ENCODE measurements around the gene NSG1. TPM values are rescaled to one million over a fixed set of nuclear protein-coding genes. Genes with fewer than 3 reads are reported as not detected.

Gene NSG1, protein sequence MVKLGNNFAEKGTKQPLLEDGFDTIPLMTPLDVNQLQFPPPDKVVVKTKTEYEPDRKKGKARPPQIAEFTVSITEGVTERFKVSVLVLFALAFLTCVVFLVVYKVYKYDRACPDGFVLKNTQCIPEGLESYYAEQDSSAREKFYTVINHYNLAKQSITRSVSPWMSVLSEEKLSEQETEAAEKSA
- 1.8 and 33.4 TPM in 2 replicates for total RNA-seq

DNA sequence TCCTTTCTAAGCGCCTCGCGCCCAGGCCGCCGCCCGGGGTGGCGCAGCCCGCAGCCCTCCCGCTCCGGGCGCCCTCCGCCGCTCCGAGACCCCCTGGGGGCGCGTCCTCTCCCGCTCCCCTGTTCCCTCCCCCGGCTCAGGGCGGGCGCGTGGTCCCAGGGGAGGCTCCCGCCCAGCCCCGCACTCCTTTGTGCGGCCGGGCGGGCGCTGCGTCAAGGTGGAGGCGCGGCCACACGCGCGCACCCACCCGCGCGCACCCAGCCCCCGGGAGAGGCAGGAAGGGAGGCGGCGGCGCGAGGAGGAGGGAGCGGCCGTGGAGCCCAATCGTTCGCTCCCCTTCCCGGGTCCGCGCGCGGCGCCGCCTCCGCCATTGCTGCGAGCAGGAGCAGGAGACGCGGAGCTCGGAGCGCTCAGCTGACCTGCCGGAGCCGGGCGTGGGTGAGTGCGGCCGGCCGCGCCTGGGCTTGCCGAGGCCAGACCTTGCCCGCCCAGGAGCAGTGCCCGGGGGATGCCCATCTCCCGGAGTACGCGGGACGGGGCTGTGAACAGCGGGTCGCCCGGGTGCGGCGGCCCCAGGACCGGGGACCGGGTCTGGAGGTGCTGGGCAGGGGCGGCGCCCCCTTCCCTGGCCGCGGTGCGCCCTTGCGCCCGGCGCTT is at the start of gene NSG1:
TSS of gene NSG1 (plus strand) at position 367 of the 657 bp plus-strand sequence. CDS start 528 bp downstream, outside the sequence.

Other genes starting within 250 kb of the NSG1 start
- gene OTOP1, start 160.2 kb upstream of the NSG1 start, total RNA-seq, result not detected in 2 replicates
- 17.3 and 21.6 TPM in 2 replicates for gene TMEM128, start 138.9 kb upstream of the NSG1 start, total RNA-seq
- 10.9 and 12.4 TPM in 2 replicates for gene LYAR, start 96.9 kb upstream of the NSG1 start, total RNA-seq
- 2.0 and 5.4 TPM in 2 replicates for gene ZBTB49, start 96.9 kb upstream of the NSG1 start, total RNA-seq
- 11.9 and 17.0 TPM in 2 replicates for gene STX18, start 154.9 kb downstream of the NSG1 start, total RNA-seq

Measured in pericardium fibroblast (primary cell).